Immature natural killer cell (primary cell): ENCODE measurements around the gene CDH4. TPM values are rescaled to one million over a fixed set of nuclear protein-coding genes. Genes with fewer than 3 reads are reported as not detected.
"Not testable (repeated sequence)": the region's sequence is repeated elsewhere in the genome, so short reads cannot be mapped to it uniquely, and the experiment has no call there.

Source experiments
- DNase-seq, 3 donors: peaks; one replicate each; pipeline ENCODE4 v3.0.0; 2022; ENCODE audit warnings: mixed read lengths in 1 of 3
- H3K27ac Mint-ChIP-seq, 6 donors: one replicate each; pipeline ENCODE4 v1.8.0; 2020; ENCODE audit warnings: mixed read lengths in 6 of 6, mild to moderate bottlenecking in 5 of 6, inconsistent platforms in 4 of 6, moderate library complexity in 3 of 6
- H3K27me3 Mint-ChIP-seq, 3 donors: one replicate each; pipeline ENCODE4 v1.8.0; 2020 to 2021; ENCODE audit warnings: low read depth in 3 of 3, mild to moderate bottlenecking in 3 of 3, mixed read lengths in 3 of 3, moderate library complexity in 3 of 3, inconsistent platforms in 1 of 3
- H3K36me3 Mint-ChIP-seq, 3 donors: one replicate each; pipeline ENCODE4 v1.8.0; 2020; ENCODE audit warnings: mixed read lengths in 3 of 3, inconsistent platforms in 2 of 3, mild to moderate bottlenecking in 2 of 3
- H3K4me1 Mint-ChIP-seq, 2 donors: one replicate each; pipeline ENCODE4 v1.8.0; 2020; ENCODE audit warnings: inconsistent platforms in 2 of 2, mild to moderate bottlenecking in 2 of 2, mixed read lengths in 2 of 2, moderate library complexity in 1 of 2
- H3K4me3 Mint-ChIP-seq, 5 donors: one replicate each; pipeline ENCODE4 v1.8.0; 2020; ENCODE audit warnings: mild to moderate bottlenecking in 5 of 5, mixed read lengths in 5 of 5, inconsistent platforms in 3 of 5, moderate library complexity in 3 of 5
- H3K9me3 Mint-ChIP-seq, 6 donors: one replicate each; pipeline ENCODE4 v1.8.0; 2020; ENCODE audit warnings: mild to moderate bottlenecking in 6 of 6, mixed read lengths in 6 of 6, inconsistent platforms in 4 of 6, moderate library complexity in 3 of 6
- polyA plus RNA-seq, 3 donors: library from polyadenylated mRNA; unstranded; fragments of 300-500 nt; fragmentation: Illumina TruSeq; gene quantifications; one replicate each; pipeline ENCODE4 v1.2.3, GENCODE V29; 2021

The CDH4 gene
- polyA plus RNA-seq, 3 donors from 2014 or later = not detected

GRCh38 chr20:61458146-61458746 lies 206.2 kb downstream of the CDH4 start:
- no peak for DNase-seq
- Mint-ChIP-seq H3K4me1 (no peaks in the 10 kb centered on the region), H3K9me3 (peaks cover 0 to 6% (median 0%) of the 10 kb centered on the region in 6 donors), H3K27ac (no peak overlapping the region), H3K27me3 (peaks cover 0 to 12% (median 3%) of the 10 kb centered on the region in 3 donors), H3K36me3 (no peaks in the 10 kb centered on the region), H3K4me3 (no peak overlapping the region)

GRCh38 chr20:61459266-61459665 lies 207.2 kb downstream of the CDH4 start:
- H3K4me1 Mint-ChIP-seq = no peaks in the 10 kb centered on the region
- peaks cover 0 to 6% (median 0%) of the 10 kb centered on the region in 6 donors for H3K9me3 Mint-ChIP-seq
- no peak overlapping the region for H3K27ac Mint-ChIP-seq
- peaks cover 0 to 12% (median 3%) of the 10 kb centered on the region in 3 donors for H3K27me3 Mint-ChIP-seq
- no peaks in the 10 kb centered on the region for H3K36me3 Mint-ChIP-seq
- no peak overlapping the region for H3K4me3 Mint-ChIP-seq
- DNase-seq = no peak

GRCh38 chr20:61459705-61460104 lies 207.6 kb downstream of the CDH4 start:
- no peak overlapping the region for H3K4me3 Mint-ChIP-seq
- H3K27me3 Mint-ChIP-seq = peaks cover 0 to 12% (median 3%) of the 10 kb centered on the region in 3 donors
- H3K4me1 Mint-ChIP-seq = no peaks in the 10 kb centered on the region
- no peak overlapping the region for H3K27ac Mint-ChIP-seq
- no peaks in the 10 kb centered on the region for H3K36me3 Mint-ChIP-seq
- no peak for DNase-seq
- peaks cover 0 to 6% (median 0%) of the 10 kb centered on the region in 6 donors for H3K9me3 Mint-ChIP-seq

GRCh38 chr20:61460261-61461052 lies 208.4 kb downstream of the CDH4 start:
- no peak for DNase-seq
- Mint-ChIP-seq H3K4me1 (no peaks in the 10 kb centered on the region), H3K4me3 (no peak overlapping the region), H3K27ac (no peak overlapping the region), H3K27me3 (peaks cover 0 to 12% (median 3%) of the 10 kb centered on the region in 3 donors), H3K36me3 (no peaks in the 10 kb centered on the region), H3K9me3 (peaks cover 0 to 6% (median 0%) of the 10 kb centered on the region in 6 donors)

- no peaks in the 10 kb centered on the region for H3K36me3 Mint-ChIP-seq
- no peaks in the 10 kb centered on the region for H3K4me1 Mint-ChIP-seq
- peaks cover 0 to 5% (median 0%) of the 10 kb centered on the region in 6 donors for H3K9me3 Mint-ChIP-seq
- H3K27ac Mint-ChIP-seq = no peak overlapping the region
- H3K4me3 Mint-ChIP-seq = no peak overlapping the region
- H3K27me3 Mint-ChIP-seq = peaks cover 0 to 13% (median 3%) of the 10 kb centered on the region in 3 donors
- DNase-seq = no peak
Observed at GRCh38 chr20:61461461-61461860, 209.4 kb downstream of the CDH4 start.

- DNase-seq = no peak
- Mint-ChIP-seq H3K27ac (no peak overlapping the region), H3K36me3 (no peaks in the 10 kb centered on the region), H3K27me3 (peaks cover 0 to 14% (median 0%) of the 10 kb centered on the region in 3 donors), H3K4me1 (no peaks in the 10 kb centered on the region), H3K4me3 (no peak overlapping the region), H3K9me3 (peaks cover 0 to 5% (median 3%) of the 10 kb centered on the region in 6 donors)
Observed at GRCh38 chr20:61464307-61465303, 212.5 kb downstream of the CDH4 start.

- H3K27ac Mint-ChIP-seq = no peak overlapping the region
Observed at GRCh38 chr20:61475729-61476128, 223.7 kb downstream of the CDH4 start.

GRCh38 chr20:61476956-61477355 lies 224.9 kb downstream of the CDH4 start:
- H3K4me1 Mint-ChIP-seq = no peaks in the 10 kb centered on the region
- no peak overlapping the region for H3K27ac Mint-ChIP-seq
- peaks cover 4 to 6% (median 6%) of the 10 kb centered on the region in 6 donors for H3K9me3 Mint-ChIP-seq
- DNase-seq = no peak
- H3K27me3 Mint-ChIP-seq = peaks cover 1 to 6% (median 3%) of the 10 kb centered on the region in 3 donors
- H3K36me3 Mint-ChIP-seq = no peaks in the 10 kb centered on the region
- no peak overlapping the region for H3K4me3 Mint-ChIP-seq

More at GRCh38 chr20:61475729-61476128, 223.7 kb downstream of the CDH4 start:
- no peak for DNase-seq
- Mint-ChIP-seq H3K4me1 (no peaks in the 10 kb centered on the region), H3K36me3 (no peaks in the 10 kb centered on the region), H3K9me3 (peaks cover 4 to 6% (median 6%) of the 10 kb centered on the region in 6 donors), H3K27me3 (peaks cover 1 to 6% (median 4%) of the 10 kb centered on the region in 3 donors), H3K4me3 (no peak overlapping the region)

- H3K27ac Mint-ChIP-seq = no peak overlapping the region
- peaks cover 4 to 6% (median 6%) of the 10 kb centered on the region in 6 donors for H3K9me3 Mint-ChIP-seq
Observed at GRCh38 chr20:61477451-61477861, 225.4 kb downstream of the CDH4 start.

GRCh38 chr20:61478094-61478493 lies 226.0 kb downstream of the CDH4 start:
- H3K9me3 Mint-ChIP-seq = peaks cover 4 to 6% (median 6%) of the 10 kb centered on the region in 6 donors
- no peak overlapping the region for H3K4me3 Mint-ChIP-seq
- no peaks in the 10 kb centered on the region for H3K36me3 Mint-ChIP-seq
- H3K27ac Mint-ChIP-seq = no peak overlapping the region
- peaks cover 1 to 6% (median 3%) of the 10 kb centered on the region in 3 donors for H3K27me3 Mint-ChIP-seq
- no peak for DNase-seq
- no peaks in the 10 kb centered on the region for H3K4me1 Mint-ChIP-seq

More at GRCh38 chr20:61477451-61477861, 225.4 kb downstream of the CDH4 start:
- Mint-ChIP-seq H3K36me3 (no peaks in the 10 kb centered on the region), H3K4me3 (no peak overlapping the region), H3K27me3 (peaks cover 1 to 6% (median 3%) of the 10 kb centered on the region in 3 donors), H3K4me1 (no peaks in the 10 kb centered on the region)
- no peak for DNase-seq

GRCh38 chr20:61478611-61479305 lies 226.7 kb downstream of the CDH4 start:
- no peak overlapping the region for H3K4me3 Mint-ChIP-seq
- peaks cover 1 to 4% (median 3%) of the 10 kb centered on the region in 3 donors for H3K27me3 Mint-ChIP-seq
- no peaks in the 10 kb centered on the region for H3K4me1 Mint-ChIP-seq
- H3K9me3 Mint-ChIP-seq = peaks cover 4 to 6% (median 5%) of the 10 kb centered on the region in 6 donors
- no peak for DNase-seq
- no peak overlapping the region for H3K27ac Mint-ChIP-seq
- no peaks in the 10 kb centered on the region for H3K36me3 Mint-ChIP-seq

GRCh38 chr20:61479433-61479832 lies 227.4 kb downstream of the CDH4 start:
- not testable (repeated sequence) for H3K36me3 Mint-ChIP-seq, H3K4me3 Mint-ChIP-seq, H3K27ac Mint-ChIP-seq, H3K4me1 Mint-ChIP-seq, H3K27me3 Mint-ChIP-seq, DNase-seq
- H3K9me3 Mint-ChIP-seq = peaks cover 4 to 10% (median 5%) of the 10 kb centered on the region in 6 donors
